AG04449 (cell line): ENCODE results near the gene HARS2.

Experiments
- CTCF ChIA-PET: fragments of 350-600 bp; formaldehyde crosslinking; extraction: SDS; loops from one replicate; lab custom pipeline; 2021; ENCODE audit warnings: antibody characterized with exemption; lab: Yijun Ruan, JAX
- POLR2A ChIA-PET: fragments of 400-600, 350-600 bp; formaldehyde crosslinking; extraction: SDS; loops from one replicate; lab custom pipeline; 2020; ENCODE audit warnings: antibody characterized with exemption, inconsistent platforms; lab: Yijun Ruan, JAX
- DNase-seq: peaks from one replicate; pipeline ENCODE4 v3.0.0-alpha.2; 2010; ENCODE audit warnings: low read depth, low spot score
- H3K4me3 ChIP-seq: 2 replicates; pipeline ENCODE4 v1.5.1; 2011; ENCODE audit warnings: low read depth, mild to moderate bottlenecking, control low read depth, low read length
- TF ChIP-seq, protein P1 (sequence below): IDR thresholded peaks from one replicate; pipeline ENCODE4 v1.5.1; 2011; ENCODE audit warnings: mild to moderate bottlenecking, moderate library complexity, low read length, control low read depth, inconsistent platforms; ENCODE audit not compliant: insufficient read depth; ENCODE audit errors: missing control alignments

HARS2 gene

DNA sequence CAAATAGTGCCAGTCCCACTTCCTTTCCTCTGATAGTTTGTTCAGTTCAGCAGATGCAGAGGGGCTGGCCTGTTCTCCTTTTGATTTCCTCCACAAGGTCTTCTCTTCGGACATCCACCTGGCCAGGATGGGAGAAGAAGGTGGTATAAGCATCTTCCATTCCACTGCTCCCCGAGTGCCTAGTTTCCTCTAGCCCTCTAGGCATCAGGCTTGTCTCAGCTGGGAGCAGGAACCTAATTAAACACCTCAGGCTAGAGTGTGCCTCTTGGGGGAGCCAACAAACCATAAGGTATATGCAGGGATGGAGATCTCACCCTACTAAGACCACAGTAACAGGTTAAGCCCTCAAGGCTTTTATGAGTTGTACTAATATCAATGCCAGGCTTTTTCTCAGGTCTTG is 17.0 kb upstream of the HARS2 start:
- ChIA-PET POLR2A (interaction anchor here (0.5 to 1.1 kb wide), 3 partner anchors 17 to 118 kb away, joined by 4 to 5 read pairs (median 5); partner anchors contain the start of genes HARS1 and HARS2), CTCF (interaction anchor here (0.8 to 1.3 kb wide), 2 partner anchors 12 to 127 kb away, joined by 3 read pairs; partner anchors contain the start of gene EIF4EBP3)
- TF ChIP-seq, protein P1, sequence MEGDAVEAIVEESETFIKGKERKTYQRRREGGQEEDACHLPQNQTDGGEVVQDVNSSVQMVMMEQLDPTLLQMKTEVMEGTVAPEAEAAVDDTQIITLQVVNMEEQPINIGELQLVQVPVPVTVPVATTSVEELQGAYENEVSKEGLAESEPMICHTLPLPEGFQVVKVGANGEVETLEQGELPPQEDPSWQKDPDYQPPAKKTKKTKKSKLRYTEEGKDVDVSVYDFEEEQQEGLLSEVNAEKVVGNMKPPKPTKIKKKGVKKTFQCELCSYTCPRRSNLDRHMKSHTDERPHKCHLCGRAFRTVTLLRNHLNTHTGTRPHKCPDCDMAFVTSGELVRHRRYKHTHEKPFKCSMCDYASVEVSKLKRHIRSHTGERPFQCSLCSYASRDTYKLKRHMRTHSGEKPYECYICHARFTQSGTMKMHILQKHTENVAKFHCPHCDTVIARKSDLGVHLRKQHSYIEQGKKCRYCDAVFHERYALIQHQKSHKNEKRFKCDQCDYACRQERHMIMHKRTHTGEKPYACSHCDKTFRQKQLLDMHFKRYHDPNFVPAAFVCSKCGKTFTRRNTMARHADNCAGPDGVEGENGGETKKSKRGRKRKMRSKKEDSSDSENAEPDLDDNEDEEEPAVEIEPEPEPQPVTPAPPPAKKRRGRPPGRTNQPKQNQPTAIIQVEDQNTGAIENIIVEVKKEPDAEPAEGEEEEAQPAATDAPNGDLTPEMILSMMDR = no peak
- DNase-seq = no peak
- no peak overlapping the region for H3K4me3 ChIP-seq

DNA sequence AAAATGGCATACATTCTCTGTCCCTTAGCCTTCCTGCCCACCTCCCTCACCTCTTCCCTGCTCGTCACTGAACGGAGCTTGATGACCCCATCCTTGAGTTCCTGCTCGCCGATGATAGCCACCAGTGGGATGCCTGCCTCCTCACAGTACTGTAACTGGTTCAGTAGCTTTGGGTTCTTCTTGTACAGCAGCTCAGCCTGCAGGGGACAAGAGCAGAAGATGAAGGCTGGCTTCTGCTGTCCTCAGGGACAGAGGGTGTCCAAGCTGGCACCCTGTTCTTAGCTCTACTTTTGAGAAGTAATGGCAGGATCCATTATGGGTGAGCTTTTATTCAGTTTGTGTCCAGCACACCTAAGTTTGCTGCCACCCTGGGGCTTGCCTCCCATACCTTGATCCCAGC is 16.6 kb upstream of the HARS2 start:
- ChIA-PET CTCF (interaction anchor here (0.8 to 1.3 kb wide), 2 partner anchors 12 to 128 kb away, joined by 3 read pairs; partner anchors contain the start of gene EIF4EBP3), POLR2A (interaction anchor here (0.5 to 1.1 kb wide), 2 partner anchors 16 to 118 kb away, joined by 5 read pairs; partner anchors contain the start of genes HARS1 and HARS2)
- TF ChIP-seq, protein P1 = no peak
- no peak overlapping the region for H3K4me3 ChIP-seq
- no peak for DNase-seq

DNA sequence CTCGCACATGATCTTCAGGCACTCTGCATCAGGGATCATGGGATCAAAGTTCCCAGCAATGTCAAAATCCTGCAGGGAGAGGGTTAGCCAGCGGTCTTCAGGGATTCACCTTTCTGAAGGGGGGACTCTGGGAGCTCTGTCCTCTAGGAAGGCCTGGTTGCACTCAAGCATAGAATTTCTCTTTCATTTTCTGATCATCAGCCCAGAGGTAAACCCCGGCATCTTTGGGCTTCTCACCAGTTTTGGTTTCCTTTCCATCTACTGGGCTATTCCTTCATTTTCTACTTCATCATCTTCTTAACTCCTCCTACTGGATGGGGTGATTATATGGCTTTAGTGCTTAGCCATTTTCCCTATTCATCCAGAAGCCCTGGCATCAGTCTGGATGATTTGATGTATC is 13.3 kb upstream of the HARS2 start:
- POLR2A ChIA-PET = no interaction called here
- DNase-seq = no peak
- CTCF ChIA-PET = interaction anchor here (1.7 kb wide), 1 partner anchor 12 kb away, joined by 6 read pairs; the partner anchor contains the start of genes HARS1 and HARS2
- TF ChIP-seq, protein P1 = no peak
- H3K4me3 ChIP-seq = no peak overlapping the region

DNA sequence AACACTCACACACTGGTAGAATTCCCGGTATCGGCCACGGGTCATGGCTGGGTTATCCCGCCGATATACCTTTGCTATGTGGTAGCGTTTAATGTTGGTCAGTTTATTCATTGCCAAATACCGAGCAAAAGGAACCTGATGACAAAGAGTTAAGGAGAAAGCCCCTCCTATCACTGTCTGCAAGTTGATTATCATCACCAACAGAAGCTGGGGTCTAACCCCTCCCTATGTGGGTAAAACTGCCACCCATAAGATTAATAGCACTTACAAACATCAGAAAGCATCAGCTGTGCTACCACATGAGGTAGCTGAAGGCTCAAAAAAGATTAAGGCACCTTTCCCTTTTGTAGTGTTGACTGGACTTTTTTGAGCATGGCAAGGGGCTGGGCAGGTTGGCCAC is 12.3 kb upstream of the HARS2 start:
- no peak for DNase-seq
- ChIA-PET POLR2A (no interaction called here), CTCF (no interaction called here)
- TF ChIP-seq, protein P1 = no peak
- H3K4me3 ChIP-seq = no peak overlapping the region

DNA sequence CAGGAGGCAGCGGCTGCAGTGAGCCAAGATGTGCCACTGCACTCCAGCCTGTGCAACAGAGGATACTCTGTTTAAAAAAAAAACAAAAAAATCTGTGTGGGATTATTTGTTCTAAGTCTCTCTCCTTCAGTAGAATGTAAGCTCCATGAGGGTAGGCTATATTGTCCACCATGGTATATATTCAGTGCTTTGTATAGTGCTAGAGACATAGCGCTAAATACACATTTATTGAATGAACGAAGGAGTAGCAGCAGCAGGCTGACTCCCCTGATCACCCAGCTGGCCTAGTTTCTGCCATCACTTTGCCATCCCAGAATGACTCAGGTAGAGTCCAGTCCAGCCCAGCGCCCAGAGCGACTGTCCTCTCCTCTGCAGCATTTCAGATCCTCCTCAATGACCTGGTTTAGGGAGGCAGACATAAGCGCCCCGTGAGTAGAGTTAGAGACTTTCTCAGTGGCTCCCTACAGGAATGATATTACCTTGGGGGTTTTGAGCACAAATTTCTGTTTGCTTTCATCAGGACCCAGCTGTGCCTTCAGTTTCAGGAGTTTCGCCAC is 801 bp upstream of the HARS2 start:
- POLR2A ChIA-PET = interaction anchor here (0.6 to 1.9 kb wide), 10 partner anchors 10 to 1251 kb away, joined by 3 to 19 read pairs (median 4); partner anchors contain the start of genes DND1, IK, NDUFA2 and WDR55
- H3K4me3 ChIP-seq = peak overlapping the region; percentile 87
- TF ChIP-seq, protein P1 = no peak
- CTCF ChIA-PET = interaction anchor here (0.8 to 2.5 kb wide), 5 partner anchors 10 to 1271 kb away, joined by 3 to 6 read pairs (median 4); partner anchors contain the start of gene ZMAT2
- no peak for DNase-seq

DNA sequence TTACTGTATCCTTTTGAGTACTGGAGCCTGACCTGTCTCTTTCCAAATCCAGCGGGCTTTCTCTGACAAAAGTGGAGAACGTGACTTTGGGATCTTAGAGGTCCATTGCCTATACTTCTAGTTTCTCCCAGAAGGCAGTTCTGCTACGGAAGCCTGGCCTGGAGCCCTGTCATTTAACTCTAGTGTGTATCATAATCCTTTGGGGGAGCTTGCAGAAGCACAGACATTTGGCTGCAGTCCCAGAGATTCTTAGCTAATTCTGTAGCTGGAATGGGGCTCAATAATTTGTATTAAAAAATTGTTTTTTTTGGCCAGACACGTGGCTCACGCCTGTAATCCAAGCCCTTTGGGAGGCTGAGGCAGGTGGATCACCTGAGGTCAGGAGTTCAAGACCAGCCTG is 3.0 kb downstream of the HARS2 start:
- DNase-seq = no peak
- CTCF ChIA-PET = interaction anchor here (1.0 to 1.3 kb wide), 2 partner anchors 10 to 322 kb away, joined by 3 to 4 read pairs; no protein-coding TSS in a partner anchor
- no peak overlapping the region for H3K4me3 ChIP-seq
- POLR2A ChIA-PET = no interaction called here
- TF ChIP-seq, protein P1 = no peak
